Right forelimb (tissue), 1 donor: ENCODE results near the gene ARHGAP12.
A peak's percentile ranks its signal among the peaks of the same experiment; 100 is the strongest.
"Not testable (repeated sequence)": the region's sequence is repeated elsewhere in the genome, so short reads cannot be mapped to it uniquely, and the experiment has no call there.

Source experiments
- DNase-seq: peaks from one replicate; pipeline ENCODE4 v3.0.0-alpha.2; 2018

The ARHGAP12 gene

GRCh38 chr10:31816318-31816717 is 112.3 kb downstream of the ARHGAP12 start:
- DNase-seq = no peak

- DNase-seq = peak; percentile 61
Measured at GRCh38 chr10:31808258-31809218, 120.1 kb downstream of the ARHGAP12 start.

GRCh38 chr10:31804352-31804810 is 124.2 kb downstream of the ARHGAP12 start:
- DNase-seq = no peak

GRCh38 chr10:31803606-31804351 is 124.9 kb downstream of the ARHGAP12 start:
- DNase-seq = no peak

GRCh38 chr10:31799181-31799580 is 129.4 kb downstream of the ARHGAP12 start:
- DNase-seq = no peak

- no peak for DNase-seq
Measured at GRCh38 chr10:31792745-31793144, 135.9 kb downstream of the ARHGAP12 start.

- DNase-seq = no peak
Measured at GRCh38 chr10:31789555-31789954, 139.1 kb downstream of the ARHGAP12 start.

GRCh38 chr10:31782701-31783100 is 145.9 kb downstream of the ARHGAP12 start:
- DNase-seq = no peak

GRCh38 chr10:31780717-31781116 is 147.9 kb downstream of the ARHGAP12 start:
- no peak for DNase-seq

- no peak for DNase-seq
Measured at GRCh38 chr10:31778627-31779026, 150.0 kb downstream of the ARHGAP12 start.

- no peak for DNase-seq
Measured at GRCh38 chr10:31776159-31776558, 152.5 kb downstream of the ARHGAP12 start.

GRCh38 chr10:31774928-31775650 is 153.5 kb downstream of the ARHGAP12 start:
- no peak for DNase-seq

- peak; percentile 69 for DNase-seq
Measured at GRCh38 chr10:31774299-31774900, 154.2 kb downstream of the ARHGAP12 start.

- peak; percentile 71 for DNase-seq
Measured at GRCh38 chr10:31773749-31774298, 154.8 kb downstream of the ARHGAP12 start.

GRCh38 chr10:31771331-31771831 is 157.2 kb downstream of the ARHGAP12 start:
- no peak for DNase-seq

- no peak for DNase-seq
Measured at GRCh38 chr10:31770307-31770902, 158.2 kb downstream of the ARHGAP12 start.

GRCh38 chr10:31769564-31769963 is 159.1 kb downstream of the ARHGAP12 start:
- DNase-seq = no peak

- DNase-seq = not testable (repeated sequence)
Measured at GRCh38 chr10:31768935-31769334, 159.7 kb downstream of the ARHGAP12 start.

- DNase-seq = no peak
Measured at GRCh38 chr10:31768467-31768866, 160.2 kb downstream of the ARHGAP12 start.

- peak; percentile 45 for DNase-seq
Measured at GRCh38 chr10:31765541-31765940, 163.1 kb downstream of the ARHGAP12 start.

GRCh38 chr10:31762316-31762715 is 166.3 kb downstream of the ARHGAP12 start:
- no peak for DNase-seq

- no peak for DNase-seq
Measured at GRCh38 chr10:31761156-31761555, 167.5 kb downstream of the ARHGAP12 start.
